Activated T-cell treated with anti-CD3 and anti-CD28 coated beads, Interleukin-2, amount 50 U/mL, for 1 hour (primary cell): ENCODE data around the gene PIGZ.
A peak's percentile ranks its signal among the peaks of the same experiment; 100 is the strongest.

Experiments
- DNase-seq: peaks from one replicate; pipeline ENCODE4 v3.0.0-alpha.2; 2020

PIGZ gene

GRCh38 chr3:196968233-196969133 is at the start of gene PIGZ:
Gene PIGZ, minus strand, starts transcription at chr3:196968833. Its CDS starts 16,802 bp downstream, at chr3:196952031.
- peak; percentile 63 for DNase-seq

- DNase-seq, result no peak
Measured at GRCh38 chr3:197017003-197017402, 48.4 kb upstream of the PIGZ start.

GRCh38 chr3:197015790-197016736 is 47.4 kb upstream of the PIGZ start:
- no peak for DNase-seq

- DNase-seq, result no peak
Measured at GRCh38 chr3:197014942-197015575, 46.4 kb upstream of the PIGZ start.

- DNase-seq, result no peak
Measured at GRCh38 chr3:197014024-197014423, 45.4 kb upstream of the PIGZ start.

GRCh38 chr3:197012540-197012883 is 43.9 kb upstream of the PIGZ start:
- DNase-seq, result no peak

- DNase-seq, result no peak
Measured at GRCh38 chr3:197011780-197012539, 43.3 kb upstream of the PIGZ start.

- DNase-seq, result no peak
Measured at GRCh38 chr3:197010556-197011351, 42.1 kb upstream of the PIGZ start.

GRCh38 chr3:197009532-197010019 is 40.9 kb upstream of the PIGZ start:
- DNase-seq, result no peak

GRCh38 chr3:197008436-197009209 is 40.0 kb upstream of the PIGZ start:
- no peak for DNase-seq

- DNase-seq, result no peak
Measured at GRCh38 chr3:197007953-197008352, 39.3 kb upstream of the PIGZ start.

- no peak for DNase-seq
Measured at GRCh38 chr3:197007296-197007940, 38.8 kb upstream of the PIGZ start.

GRCh38 chr3:197006860-197007259 is 38.2 kb upstream of the PIGZ start:
- no peak for DNase-seq

- no peak for DNase-seq
Measured at GRCh38 chr3:197006446-197006845, 37.8 kb upstream of the PIGZ start.

- no peak for DNase-seq
Measured at GRCh38 chr3:197003461-197004385, 35.1 kb upstream of the PIGZ start.

- DNase-seq, result peak; percentile 86
Measured at GRCh38 chr3:197002701-197003454, 34.2 kb upstream of the PIGZ start.

GRCh38 chr3:197001972-197002700 is 33.5 kb upstream of the PIGZ start:
- no peak for DNase-seq
